HEK293 (cell line): ENCODE data around the gene ZFYVE21.

ENCODE experiments used
- CTCF ChIA-PET: fragments of 350-600 bp; formaldehyde crosslinking; extraction: SDS; loops from one replicate; lab custom pipeline; 2021; ENCODE audit warnings: antibody characterized with exemption; lab: Yijun Ruan, JAX
- POLR2A ChIA-PET: fragments of 300-600 bp; formaldehyde crosslinking; extraction: SDS; loops from one replicate; lab custom pipeline; 2020; ENCODE audit warnings: antibody characterized with exemption, inconsistent platforms; lab: Yijun Ruan, JAX
- H3K27ac ChIP-seq: fragments of 200-500 bp; sonication (Bioruptor generic); 2 replicates; pipeline ENCODE4 v1.5.1; 2014; ENCODE audit warnings: low read depth, low read length, control low read depth, inconsistent platforms; ENCODE audit errors: extremely low read depth
- H3K36me3 ChIP-seq, 2 experiments: fragments of 200-500 bp in 1 of 2; sonication (Bioruptor generic) in 1 of 2; 1 replicate in 1 of 2; 2 replicates in 1 of 2; pipeline ENCODE4 v1.5.1; 2014 to 2017; ENCODE audit warnings: inconsistent platforms in 2 of 2, low read length in 2 of 2; ENCODE audit not compliant: control insufficient read depth in 2 of 2, insufficient read depth in 1 of 2
- H3K4me1 ChIP-seq: fragments of 200-500 bp; sonication (Bioruptor generic); 2 replicates; pipeline ENCODE4 v1.5.1; 2014; ENCODE audit warnings: mild to moderate bottlenecking, low read length, inconsistent platforms; ENCODE audit not compliant: control insufficient read depth, insufficient read depth
- H3K4me3 ChIP-seq: 2 replicates; pipeline ENCODE4 v1.5.1; 2011; ENCODE audit warnings: low read depth, mild to moderate bottlenecking, control low read depth, low read length, moderate library complexity
- H3K9me3 ChIP-seq: fragments of 200-500 bp; sonication (Bioruptor generic); 2 replicates; pipeline ENCODE4 v1.5.1; 2014; ENCODE audit warnings: low read depth, low read length, inconsistent platforms; ENCODE audit not compliant: control insufficient read depth, insufficient read depth
- ELK4 ChIP-seq: IDR thresholded peaks from 2 replicates; pipeline ENCODE4 v1.6.1; 2011; ENCODE audit warnings: mild to moderate bottlenecking, low read depth, low read length, borderline replicate concordance
- PBX3 ChIP-seq: sonication (generic); formaldehyde crosslinking; IDR thresholded peaks from 2 replicates; pipeline ENCODE4 v1.8.1; 2022; ENCODE audit warnings: mild to moderate bottlenecking, moderate library complexity, missing genetic modification reagents
- WT1 ChIP-seq: fragments of 450-650 bp; formaldehyde crosslinking; IDR thresholded peaks from 2 replicates; pipeline ENCODE4 v1.5.1; 2016; ENCODE audit warnings: missing biosample characterization, missing genetic modification characterization
- ZBTB6 ChIP-seq: fragments of 450-650 bp; formaldehyde crosslinking; IDR thresholded peaks from 2 replicates; pipeline ENCODE4 v1.5.1; 2017; ENCODE audit warnings: missing biosample characterization, missing genetic modification characterization
- ZFHX2 ChIP-seq: fragments of 450-650 bp; formaldehyde crosslinking; conservative IDR thresholded peaks from 2 replicates; pipeline ENCODE4 v1.5.1; 2016; ENCODE audit warnings: missing biosample characterization, missing genetic modification characterization
- ZFP3 ChIP-seq: fragments of 450-650 bp; formaldehyde crosslinking; IDR thresholded peaks from 2 replicates; pipeline ENCODE4 v1.5.1; 2016; ENCODE audit warnings: low read depth, missing biosample characterization, missing genetic modification characterization
- ZNF112 ChIP-seq: fragments of 450-650 bp; formaldehyde crosslinking; IDR thresholded peaks from 2 replicates; pipeline ENCODE4 v1.5.0; 2017; ENCODE audit warnings: missing biosample characterization, missing genetic modification characterization
- ZNF133 ChIP-seq: fragments of 450-650 bp; formaldehyde crosslinking; IDR thresholded peaks from 2 replicates; pipeline ENCODE4 v1.5.1; 2016; ENCODE audit warnings: missing biosample characterization, missing genetic modification characterization
- ZNF18 ChIP-seq: fragments of 450-650 bp; formaldehyde crosslinking; IDR thresholded peaks from 2 replicates; pipeline ENCODE4 v1.5.1; 2016; ENCODE audit warnings: missing biosample characterization, missing genetic modification characterization
- ZNF324 ChIP-seq: fragments of 450-650 bp; formaldehyde crosslinking; IDR thresholded peaks from 2 replicates; pipeline ENCODE4 v1.5.1; 2016; ENCODE audit warnings: missing biosample characterization, missing genetic modification characterization
- ZNF341 ChIP-seq: fragments of 450-650 bp; formaldehyde crosslinking; IDR thresholded peaks from 2 replicates; pipeline ENCODE4; 2016; ENCODE audit warnings: low read depth, missing biosample characterization, missing genetic modification characterization
- ZNF366 ChIP-seq: fragments of 450-650 bp; formaldehyde crosslinking; conservative IDR thresholded peaks from 2 replicates; pipeline ENCODE4 v1.5.1; 2016; ENCODE audit warnings: missing biosample characterization, missing genetic modification characterization
- ZNF48 ChIP-seq: fragments of 450-650 bp; formaldehyde crosslinking; IDR thresholded peaks from 2 replicates; pipeline ENCODE4 v1.5.1; 2016; ENCODE audit warnings: missing biosample characterization, missing genetic modification characterization
- ZNF600 ChIP-seq: fragments of 450-650 bp; formaldehyde crosslinking; IDR thresholded peaks from 2 replicates; pipeline ENCODE4 v1.5.1; 2016; ENCODE audit warnings: missing biosample characterization, missing genetic modification characterization
- ZNF629 ChIP-seq: fragments of 450-650 bp; formaldehyde crosslinking; IDR thresholded peaks from 2 replicates; pipeline ENCODE4 v1.5.1; 2017; ENCODE audit warnings: missing biosample characterization, missing genetic modification characterization
- ZNF658 ChIP-seq: fragments of 450-650 bp; formaldehyde crosslinking; IDR thresholded peaks from 2 replicates; pipeline ENCODE4; 2016; ENCODE audit warnings: missing biosample characterization, missing genetic modification characterization
- ZNF692 ChIP-seq: fragments of 450-650 bp; formaldehyde crosslinking; IDR thresholded peaks from 2 replicates; pipeline ENCODE4 v1.5.1; 2016; ENCODE audit warnings: missing biosample characterization, missing genetic modification characterization
- ZNF707 ChIP-seq: fragments of 450-650 bp; formaldehyde crosslinking; IDR thresholded peaks from 2 replicates; pipeline ENCODE4 v1.5.1; 2016; ENCODE audit warnings: missing biosample characterization, missing genetic modification characterization
- ZSCAN30 ChIP-seq: fragments of 450-650 bp; IDR thresholded peaks from 2 replicates; pipeline ENCODE4 v1.5.1; 2018; ENCODE audit warnings: missing biosample characterization, mild to moderate bottlenecking, missing genetic modification characterization, moderate library complexity

Gene ZFYVE21

GRCh38 chr14:103705118-103705503 lies 10.5 kb upstream of the ZFYVE21 start:
- Histone ChIP-seq H3K36me3 (peaks cover 7 to 95% of the 10 kb centered on the region in 2 experiments), H3K27ac (no peak overlapping the region)
- CTCF ChIA-PET, result no interaction called here

GRCh38 chr14:103705504-103706284 lies 9.9 kb upstream of the ZFYVE21 start:
- H3K27ac ChIP-seq, result no peak overlapping the region
- ChIA-PET CTCF (no interaction called here), POLR2A (interaction anchor here (1.4 kb wide), 1 partner anchor 10 kb away, joined by 4 read pairs; the partner anchor contains the start of gene ZFYVE21)
- no peaks in the 10 kb centered on the region for H3K4me1 ChIP-seq
- peaks cover 13 to 92% of the 10 kb centered on the region in 2 experiments for H3K36me3 ChIP-seq
- H3K9me3 ChIP-seq, result no peaks in the 10 kb centered on the region
- 0 out of 2 replicates have a peak, but pooled peaks have one; percentile 15 for TF ChIP-seq WT1 (tag by site-specific recombination)
- no peak for TF ChIP-seq ZFP3 (tag by site-specific recombination)
- no peak for TF ChIP-seq ZNF18 (tag by site-specific recombination)
- peak; percentile 44; the same call in 1 of the 2 replicates for TF ChIP-seq ZBTB6 (tag by site-specific recombination)
- H3K4me3 ChIP-seq, result no peak overlapping the region

More at GRCh38 chr14:103705118-103705503, 10.5 kb upstream of the ZFYVE21 start:
- TF ChIP-seq ZNF48 (tag by site-specific recombination) (no peak), ELK4 (no peak), ZNF658 (tag by site-specific recombination) (no peak), ZSCAN30 (tag by site-specific recombination) (no peak), ZNF324 (tag by site-specific recombination) (no peak), ZNF366 (tag by site-specific recombination) (no peak), ZNF112 (tag by site-specific recombination) (no peak), ZNF692 (tag by site-specific recombination) (no peak)
- TF ChIP-seq, all 188 proteins: peak for 0
- Histone ChIP-seq H3K4me3 (no peak overlapping the region), H3K4me1 (no peaks in the 10 kb centered on the region), H3K9me3 (no peaks in the 10 kb centered on the region)
- POLR2A ChIA-PET, result interaction anchor here (1.4 kb wide), 1 partner anchor 11 kb away, joined by 4 read pairs; the partner anchor contains the start of gene ZFYVE21

GRCh38 chr14:103706551-103707328 lies 8.9 kb upstream of the ZFYVE21 start:
- TF ChIP-seq ZNF707 (tag by site-specific recombination), result no peak
- peak; percentile 78; the same call in 1 of the 2 replicates for TF ChIP-seq ZNF600 (tag by site-specific recombination)
- TF ChIP-seq ZNF133 (tag by site-specific recombination), result no peak
- 0 out of 2 replicates have a peak, but pooled peaks have one; percentile 15 for TF ChIP-seq PBX3 (CRISPR knock-in tag)
- 0 out of 2 replicates have a peak, but pooled peaks have one; percentile 23 for TF ChIP-seq ZFHX2 (tag by site-specific recombination)
- TF ChIP-seq ZNF629 (tag by site-specific recombination), result no peak
- TF ChIP-seq ZNF341 (tag by site-specific recombination), result peak; percentile 15; the same call in 1 of the 2 replicates
- CTCF ChIA-PET, result no interaction called here

More at GRCh38 chr14:103706551-103707328, 8.9 kb upstream of the ZFYVE21 start:
- H3K4me1 ChIP-seq, result no peaks in the 10 kb centered on the region
- peaks cover 15 to 95% of the 10 kb centered on the region in 2 experiments for H3K36me3 ChIP-seq
- no peak overlapping the region for H3K4me3 ChIP-seq
- no peak overlapping the region for H3K27ac ChIP-seq
- POLR2A ChIA-PET, result interaction anchor here (1.1 kb wide), 1 partner anchor 9 kb away, joined by 5 read pairs; the partner anchor contains the start of gene ZFYVE21
- no peaks in the 10 kb centered on the region for H3K9me3 ChIP-seq
